NCI-H1417 (cell line): Measurements from ENCODE around the gene CNOT6L.

Experiments
- DNase-seq, 3 experiments: peaks; one replicate each; lab custom pipeline; 2025; lab: John Stamatoyannopoulos, UW

Gene CNOT6L

GRCh38 chr4:77818602-77819403 is at the start of gene CNOT6L:
Gene CNOT6L (minus strand): TSS chr4:77819368. CDS start chr4:77819308, 60 bp downstream.
- DNase-seq, result peak; percentile 71 to 78 (median 72)

GRCh38 chr4:77865259-77865658 is 46.1 kb upstream of the CNOT6L start:
- DNase-seq, result peak in 1 of 3 experiments; percentile 32

GRCh38 chr4:77863341-77863740 is 44.2 kb upstream of the CNOT6L start:
- peak in 1 of 3 experiments; percentile 42 for DNase-seq

- DNase-seq, result peak; percentile 92 to 98 (median 98)
Observed at GRCh38 chr4:77862478-77863216, 43.5 kb upstream of the CNOT6L start, which contains the start of gene MRPL1. Gene MRPL1 (plus strand): TSS chr4:77862830. CDS start chr4:77862849, 19 bp downstream.

GRCh38 chr4:77861495-77861894 is 42.3 kb upstream of the CNOT6L start:
- peak in 1 of 3 experiments; percentile 61 for DNase-seq

GRCh38 chr4:77859256-77859655 is 40.1 kb upstream of the CNOT6L start:
- DNase-seq, result peak in 1 of 3 experiments; percentile 4

- peak in 1 of 3 experiments; percentile 82 for DNase-seq
Observed at GRCh38 chr4:77856152-77856551, 37.0 kb upstream of the CNOT6L start.

GRCh38 chr4:77854431-77855111 is 35.4 kb upstream of the CNOT6L start:
- DNase-seq, result no peak

GRCh38 chr4:77852892-77853495 is 33.8 kb upstream of the CNOT6L start:
- DNase-seq, result no peak

- peak in 2 of 3 experiments; percentile 40 to 64 for DNase-seq
Observed at GRCh38 chr4:77849278-77849965, 30.3 kb upstream of the CNOT6L start.

GRCh38 chr4:77848508-77848907 is 29.3 kb upstream of the CNOT6L start:
- no peak for DNase-seq

GRCh38 chr4:77845929-77846328 is 26.8 kb upstream of the CNOT6L start:
- DNase-seq, result no peak

GRCh38 chr4:77845400-77845799 is 26.2 kb upstream of the CNOT6L start:
- no peak for DNase-seq

- DNase-seq, result no peak
Observed at GRCh38 chr4:77844363-77844762, 25.2 kb upstream of the CNOT6L start.

- DNase-seq, result no peak
Observed at GRCh38 chr4:77843628-77844027, 24.5 kb upstream of the CNOT6L start.

GRCh38 chr4:77834403-77834802 is 15.2 kb upstream of the CNOT6L start:
- no peak for DNase-seq

GRCh38 chr4:77833126-77833724 is 14.1 kb upstream of the CNOT6L start:
- peak in 1 of 3 experiments; percentile 42 for DNase-seq

GRCh38 chr4:77827343-77827742 is 8.2 kb upstream of the CNOT6L start:
- DNase-seq, result peak in 1 of 3 experiments; percentile 18

- no peak for DNase-seq
Observed at GRCh38 chr4:77826275-77826674, 7.1 kb upstream of the CNOT6L start.

GRCh38 chr4:77821775-77822174 is 2.6 kb upstream of the CNOT6L start:
- no peak for DNase-seq
